Activated CD8-positive, alpha-beta memory T cell treated with anti-CD3 and anti-CD28 coated beads for 36 hours (primary cell): Measurements from ENCODE around the gene MUC2. TPM values are rescaled to one million over a fixed set of nuclear protein-coding genes. Genes with fewer than 3 reads are reported as not detected.
"Not testable (repeated sequence)": the region's sequence is repeated elsewhere in the genome, so short reads cannot be mapped to it uniquely, and the experiment has no call there.

ENCODE experiments used
- CTCF ChIA-PET: fragments of 350-600 bp; sonication (Branson Sonifier 250); formaldehyde crosslinking; loops from one replicate; lab custom pipeline; 2021; ENCODE audit warnings: antibody characterized with exemption; lab: Charles Lee
- POLR2A ChIA-PET: fragments of 350-600 bp; sonication (Branson Sonifier 250); formaldehyde crosslinking; loops from one replicate; lab custom pipeline; 2021; ENCODE audit warnings: antibody characterized with exemption; lab: Charles Lee
- total RNA-seq, 2 experiments: library from RNA; stranded (reverse); gene quantifications; one replicate each; pipeline ENCODE4 v1.2.3, GENCODE V29; 2021

The MUC2 gene
- total RNA-seq, 2 experiments from 2014 or later = not detected

DNA sequence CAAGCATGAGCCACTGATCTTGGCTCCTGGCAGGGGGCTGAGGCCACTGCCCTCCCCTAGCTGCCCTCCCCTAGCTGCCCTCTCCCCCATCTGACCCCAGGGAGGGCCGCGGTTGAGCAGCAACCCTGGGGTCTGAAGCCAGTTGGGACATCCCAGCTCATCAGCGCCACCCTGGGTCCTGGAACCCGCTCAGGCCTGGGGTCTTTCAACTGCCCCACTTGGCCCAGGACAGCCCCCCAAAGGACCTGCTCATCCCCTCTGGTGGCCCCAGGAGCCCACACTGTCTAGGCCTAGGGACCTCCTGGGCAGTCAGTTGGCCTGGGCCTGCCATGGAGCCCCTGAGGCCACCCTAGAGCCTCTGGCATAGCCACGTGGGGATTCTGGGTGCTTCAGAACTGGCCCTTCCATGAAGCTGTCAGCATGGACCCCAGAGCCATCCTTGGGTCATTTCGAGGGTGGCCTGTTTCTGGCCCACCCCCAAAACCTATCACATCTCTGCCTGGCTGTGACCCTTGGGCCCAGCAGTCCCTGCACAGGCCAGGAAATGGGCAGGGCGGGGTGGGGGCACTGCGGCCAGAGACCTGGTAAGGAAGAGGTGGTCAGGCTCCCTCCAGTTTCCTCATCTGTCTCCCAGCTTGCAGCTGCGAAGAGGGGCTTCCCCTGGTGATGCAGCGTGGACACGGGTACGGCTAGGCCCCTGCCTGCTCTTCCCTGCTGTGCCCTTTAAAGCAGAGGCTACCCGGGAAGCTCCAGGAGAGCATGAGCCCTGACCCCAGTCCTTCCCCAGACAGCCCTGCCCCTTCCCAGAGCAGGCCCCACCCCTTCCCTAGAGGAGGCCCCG, 37.9 kb downstream of the MUC2 start:
- CTCF ChIA-PET = no interaction called here
- POLR2A ChIA-PET = no interaction called here

DNA sequence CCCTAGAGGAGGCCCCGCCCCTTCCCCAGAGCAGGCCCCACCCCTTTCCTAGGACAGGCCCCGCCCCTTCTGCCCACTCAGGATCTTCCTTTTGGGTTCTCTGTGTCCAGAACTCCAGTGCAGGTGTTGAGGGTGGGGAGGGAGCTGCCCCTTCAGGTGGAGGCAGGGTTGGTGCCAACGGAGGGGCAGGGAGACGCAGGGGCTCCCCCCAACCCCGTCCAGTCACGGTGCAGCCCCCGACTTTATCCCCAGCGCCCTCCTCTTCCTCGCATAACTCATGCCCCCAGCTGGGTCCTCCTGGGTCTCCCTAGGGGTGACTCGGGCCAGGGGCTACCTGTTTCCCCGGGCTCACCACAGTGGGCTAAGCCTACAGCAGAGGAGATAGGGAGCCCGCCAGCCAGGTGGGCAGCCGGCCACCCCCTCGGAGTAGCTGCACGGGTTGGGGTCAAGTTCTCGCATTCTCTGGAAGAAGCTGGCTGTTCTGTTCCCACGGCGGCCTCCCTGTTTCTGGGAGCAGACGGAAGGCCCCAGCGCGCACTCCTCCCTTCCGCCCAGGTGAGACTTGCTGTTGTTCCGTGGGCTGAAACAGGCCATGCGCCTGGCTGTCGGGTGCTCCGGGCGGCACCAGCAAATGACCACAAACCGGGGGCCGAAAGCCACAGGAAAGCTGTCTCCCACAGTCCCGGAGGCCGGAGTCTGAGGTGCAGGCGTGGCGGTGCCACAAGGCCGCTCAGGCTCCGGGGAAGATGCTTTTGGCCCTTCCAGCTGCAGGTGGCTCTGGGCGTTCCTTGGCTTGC, 38.9 kb downstream of the MUC2 start:
- CTCF ChIA-PET = no interaction called here
- POLR2A ChIA-PET = no interaction called here

DNA sequence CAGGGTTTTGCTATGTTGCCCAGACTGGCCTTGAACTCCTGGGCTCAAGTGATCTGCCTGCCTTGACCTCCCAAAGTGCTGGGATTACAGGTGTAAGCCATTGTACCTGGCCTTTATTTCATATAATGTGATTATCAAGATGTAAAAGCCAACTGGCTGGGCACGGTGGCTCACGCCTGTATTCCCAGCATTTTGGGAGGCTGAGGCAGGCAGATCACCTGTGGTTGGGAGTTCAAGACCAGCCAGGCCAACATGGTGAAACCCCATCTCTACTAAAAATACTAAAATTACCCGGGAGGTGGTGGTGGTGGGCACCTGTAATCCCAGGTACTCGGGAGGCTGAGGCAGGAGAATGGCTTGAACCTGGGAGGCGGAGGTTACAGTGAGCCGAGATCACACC, 40.6 kb downstream of the MUC2 start:
- POLR2A ChIA-PET, CTCF ChIA-PET: not testable (repeated sequence)

- ChIA-PET POLR2A (no interaction called here), CTCF (no interaction called here)
These were observed 41.4 kb downstream of the MUC2 start for GRCh38 chr11:1116104-1116503.

GRCh38 chr11:1116666-1117390, 42.2 kb downstream of the MUC2 start:
- ChIA-PET CTCF (no interaction called here), POLR2A (no interaction called here)

GRCh38 chr11:1117992-1118391, 43.3 kb downstream of the MUC2 start:
- ChIA-PET CTCF (no interaction called here), POLR2A (no interaction called here)

DNA sequence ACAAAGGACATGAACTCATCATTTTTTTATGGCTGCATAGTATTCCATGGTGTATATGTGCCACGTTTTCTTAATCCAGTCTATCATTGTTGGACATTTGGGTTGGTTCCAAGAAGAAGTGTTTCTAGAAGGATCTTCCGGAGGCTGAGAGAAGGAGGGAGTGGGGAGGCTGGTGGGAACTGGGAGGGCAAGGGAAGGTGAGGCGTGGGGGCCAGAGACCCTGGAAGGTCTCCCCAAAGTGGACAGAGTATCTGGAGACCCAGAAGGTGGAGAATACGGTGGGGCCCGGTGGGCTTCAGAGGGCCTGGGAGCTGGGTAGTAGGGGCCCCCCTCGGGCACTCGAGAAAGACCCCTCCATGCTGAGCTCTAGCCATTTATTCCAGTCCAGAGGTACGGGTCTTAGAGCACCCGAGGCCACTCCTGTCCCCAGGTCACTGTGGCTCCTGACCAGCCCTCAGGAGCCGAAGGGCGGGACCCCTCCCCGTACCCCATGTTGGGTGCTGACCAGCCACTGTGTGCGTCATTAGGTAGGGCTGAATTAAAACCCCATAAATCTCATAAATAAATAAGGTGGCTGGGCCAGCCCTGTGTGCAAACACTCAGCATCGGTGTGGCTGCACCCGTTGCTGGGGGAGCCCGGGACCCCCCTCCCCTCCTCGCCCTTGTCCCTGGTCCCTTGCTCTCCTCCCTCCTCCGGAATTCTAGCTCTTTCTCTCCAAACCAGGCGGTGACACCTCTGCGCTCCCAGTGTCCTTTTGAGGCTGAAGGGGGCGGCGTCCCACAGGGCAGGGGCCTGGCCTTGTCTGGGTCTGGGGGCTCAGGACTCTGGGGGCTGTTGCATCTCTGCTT, 44.3 kb downstream of the MUC2 start:
- POLR2A ChIA-PET = no interaction called here
- CTCF ChIA-PET = no interaction called here

GRCh38 chr11:1119604-1120146, 45.0 kb downstream of the MUC2 start:
- CTCF ChIA-PET = no interaction called here
- POLR2A ChIA-PET = no interaction called here

- ChIA-PET POLR2A (no interaction called here), CTCF (no interaction called here)
These were observed 46.1 kb downstream of the MUC2 start for GRCh38 chr11:1120532-1121330.

GRCh38 chr11:1121331-1121812, 46.7 kb downstream of the MUC2 start:
- ChIA-PET CTCF (no interaction called here), POLR2A (no interaction called here)

- CTCF ChIA-PET = no interaction called here
- POLR2A ChIA-PET = no interaction called here
These were observed 47.4 kb downstream of the MUC2 start for GRCh38 chr11:1121813-1122663.

- ChIA-PET POLR2A (no interaction called here), CTCF (no interaction called here)
These were observed 48.0 kb downstream of the MUC2 start for GRCh38 chr11:1122664-1123002.

DNA sequence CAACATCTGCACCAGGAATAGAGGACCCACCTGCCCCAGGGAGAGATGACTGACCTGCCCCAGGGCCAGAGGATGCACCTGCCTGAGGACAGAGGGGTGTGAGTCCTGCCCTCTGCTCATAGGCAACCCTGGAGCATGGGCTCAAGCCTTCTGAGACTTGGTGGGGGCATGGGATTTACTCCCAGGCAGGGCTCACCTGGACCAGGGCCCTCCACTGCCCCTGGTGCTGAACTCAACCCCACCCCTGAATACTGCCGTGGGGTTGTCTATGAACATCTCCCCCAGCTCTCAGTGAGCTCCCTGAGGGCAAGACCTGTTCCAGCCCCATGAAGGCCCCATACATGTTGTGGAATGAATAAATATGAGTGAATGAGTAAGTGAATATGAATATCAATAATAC, 49.3 kb downstream of the MUC2 start:
- CTCF ChIA-PET = no interaction called here
- POLR2A ChIA-PET = no interaction called here

Other genes with a start within 250 kb of the MUC2 start
- 1 to 10 TPM; 2.9 to 3.4 TPM for gene CRACR2B, start 247.0 kb upstream of the MUC2 start, total RNA-seq
- gene CD151, start 241.9 kb upstream of the MUC2 start, total RNA-seq = 10 to 100 TPM; 70.2 to 72.8 TPM
- gene POLR2L, start 232.3 kb upstream of the MUC2 start, total RNA-seq = 100 to 1,000 TPM; 150 to 151 TPM
- 10 to 100 TPM in 1 of 2 experiments, 1 to 10 TPM in 1; 9.4 to 12.7 TPM for gene TSPAN4, start 232.0 kb upstream of the MUC2 start, total RNA-seq
- gene CHID1, start 164.1 kb upstream of the MUC2 start, total RNA-seq = 10 to 100 TPM; 96.5 to 99.0 TPM
- 10 to 100 TPM; 37.8 to 38.3 TPM for gene AP2A2, start 149.0 kb upstream of the MUC2 start, total RNA-seq
- not detected for gene MUC6, start 38.2 kb upstream of the MUC2 start, total RNA-seq
- gene MUC5AC, start 83.1 kb downstream of the MUC2 start, total RNA-seq = not detected
- not detected for gene MUC5B, start 148.2 kb downstream of the MUC2 start, total RNA-seq
- gene TOLLIP, start 234.8 kb downstream of the MUC2 start, total RNA-seq = 10 to 100 TPM; 37.1 to 40.7 TPM